ENCODE results near the gene ZDHHC12.

The ZDHHC12 gene

GRCh38 chr9:128729766-128730517 lies 6.0 kb upstream of the ZDHHC12 start:
- no peak for DNase-seq

- no peak for DNase-seq
Observed at GRCh38 chr9:128729302-128729701, 5.4 kb upstream of the ZDHHC12 start.

GRCh38 chr9:128728298-128728697 lies 4.4 kb upstream of the ZDHHC12 start:
- no peak for DNase-seq

GRCh38 chr9:128727640-128728248 lies 3.8 kb upstream of the ZDHHC12 start:
- DNase-seq = no peak

DNA sequence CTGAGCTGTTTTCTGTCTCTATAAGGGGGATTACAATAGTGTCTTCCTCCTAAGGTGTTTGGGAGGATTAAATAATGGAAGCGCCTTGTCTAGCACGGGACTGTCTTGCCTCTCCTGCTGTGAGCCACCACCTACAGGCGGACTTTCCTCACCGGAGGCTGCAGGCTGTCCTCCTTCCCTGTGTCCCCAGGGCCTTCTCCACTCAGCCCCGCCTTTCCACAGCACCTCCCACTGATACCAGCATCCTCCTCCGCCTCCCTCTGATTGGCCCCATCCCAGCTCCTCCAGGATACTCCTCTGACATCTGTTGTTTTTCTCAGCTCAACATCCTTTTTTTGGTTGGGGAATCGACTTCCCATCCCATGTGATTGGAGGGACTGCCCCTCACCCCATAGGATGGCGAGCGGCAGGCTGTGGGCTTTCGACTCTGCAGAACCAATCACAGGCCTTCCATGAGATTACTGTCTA lies 851 bp upstream of the ZDHHC12 start:
- peak; percentile 88 for DNase-seq

DNA sequence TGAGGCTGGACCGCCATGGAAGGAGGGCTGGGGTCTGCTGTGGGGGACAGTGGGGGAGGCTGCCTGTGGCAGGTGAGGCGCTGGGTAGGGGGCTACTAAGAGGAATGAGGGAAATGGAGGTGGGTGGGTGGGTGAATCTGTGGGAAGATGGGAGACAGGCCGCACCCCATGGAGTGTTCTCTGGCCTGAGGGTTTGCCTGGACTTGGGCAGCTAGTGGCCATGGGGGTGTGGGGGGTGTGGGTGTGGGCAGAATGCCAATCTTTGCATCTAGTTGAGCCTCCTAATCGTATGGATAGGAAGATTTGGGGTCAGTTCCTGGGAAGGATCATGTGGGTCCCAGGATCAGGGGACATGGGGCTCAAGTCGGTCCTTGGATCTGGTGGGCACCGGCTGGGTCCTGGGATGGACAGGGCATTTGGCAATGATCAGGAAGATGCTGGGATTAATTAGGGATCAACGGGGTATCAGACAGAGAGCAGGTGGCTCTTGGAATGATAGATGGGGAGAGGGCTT lies 518 bp downstream of the ZDHHC12 start:
- no peak for DNase-seq

- DNase-seq = no peak
Observed at GRCh38 chr9:128722380-128723351, 1.3 kb downstream of the ZDHHC12 start.

- DNase-seq = no peak
Observed at GRCh38 chr9:128721487-128722010, 2.4 kb downstream of the ZDHHC12 start.

GRCh38 chr9:128720841-128721486 lies 3.0 kb downstream of the ZDHHC12 start:
- no peak for DNase-seq

DNA sequence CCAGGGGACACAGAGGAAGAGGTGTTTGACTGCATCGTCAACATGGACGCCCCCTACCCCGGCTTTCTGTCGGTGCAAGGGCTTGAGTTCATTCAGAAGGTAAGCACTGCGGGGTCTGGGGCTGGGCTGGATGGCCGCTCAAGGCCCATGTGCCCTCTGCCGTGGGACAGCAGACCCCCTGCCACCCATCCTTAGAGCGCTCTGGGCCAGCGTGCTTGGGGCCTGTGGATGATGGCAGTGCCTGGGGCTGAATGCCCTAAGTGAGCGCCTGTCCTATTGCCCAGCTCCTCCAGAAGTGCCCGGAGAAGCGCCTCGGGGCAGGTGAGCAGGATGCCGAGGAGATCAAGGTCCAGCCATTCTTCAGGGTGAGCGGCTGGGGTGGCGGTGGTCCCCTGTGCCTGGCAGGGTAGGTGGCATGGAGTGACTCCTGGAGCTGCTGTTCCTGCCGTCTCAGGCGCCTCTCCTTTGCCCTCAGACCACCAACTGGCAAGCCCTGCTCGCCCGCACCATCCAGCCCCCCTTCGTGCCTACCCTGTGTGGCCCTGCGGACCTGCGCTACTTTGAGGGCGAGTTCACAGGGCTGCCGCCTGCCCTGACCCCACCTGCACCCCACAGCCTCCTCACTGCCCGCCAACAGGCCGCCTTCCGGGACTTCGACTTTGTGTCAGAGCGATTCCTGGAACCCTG lies 3.9 kb downstream of the ZDHHC12 start:
- DNase-seq = no peak

- DNase-seq = no peak
Observed at GRCh38 chr9:128718475-128718874, 5.5 kb downstream of the ZDHHC12 start.

GRCh38 chr9:128718047-128718446 lies 5.9 kb downstream of the ZDHHC12 start:
- DNase-seq = no peak

DNA sequence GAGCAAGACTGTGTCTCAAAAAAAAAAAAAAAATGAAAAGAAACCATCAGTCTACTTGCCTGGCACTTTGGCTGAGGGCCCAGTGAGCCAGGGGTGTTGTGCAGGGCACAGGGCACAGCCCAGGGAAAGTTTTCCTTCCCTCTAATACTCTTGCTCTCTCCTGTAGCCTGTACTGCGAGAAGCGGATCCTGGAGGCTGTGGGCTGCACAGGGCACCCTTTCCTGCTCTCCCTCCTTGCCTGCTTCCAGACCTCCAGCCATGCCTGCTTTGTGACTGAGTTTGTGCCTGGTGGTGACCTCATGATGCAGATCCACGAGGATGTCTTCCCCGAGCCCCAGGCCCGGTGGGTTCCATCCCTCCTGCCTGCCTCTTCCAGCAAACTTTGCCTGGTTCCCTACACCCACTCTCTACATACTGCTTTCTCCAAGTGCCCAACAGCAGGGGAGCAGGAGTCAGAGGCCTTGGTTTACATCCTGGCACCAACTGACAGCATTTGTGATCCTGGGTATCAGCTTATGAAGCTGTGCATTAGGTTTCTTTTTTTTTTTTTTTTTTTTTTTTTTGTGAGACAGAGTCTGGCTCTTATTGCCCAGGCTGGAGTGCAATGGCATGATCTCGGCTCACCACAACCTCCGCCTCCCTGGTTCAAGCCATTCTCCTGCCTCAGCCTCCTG lies 7.2 kb downstream of the ZDHHC12 start:
- DNase-seq = no peak

GRCh38 chr9:128715436-128715750 lies 8.5 kb downstream of the ZDHHC12 start:
- no peak for DNase-seq

DNA sequence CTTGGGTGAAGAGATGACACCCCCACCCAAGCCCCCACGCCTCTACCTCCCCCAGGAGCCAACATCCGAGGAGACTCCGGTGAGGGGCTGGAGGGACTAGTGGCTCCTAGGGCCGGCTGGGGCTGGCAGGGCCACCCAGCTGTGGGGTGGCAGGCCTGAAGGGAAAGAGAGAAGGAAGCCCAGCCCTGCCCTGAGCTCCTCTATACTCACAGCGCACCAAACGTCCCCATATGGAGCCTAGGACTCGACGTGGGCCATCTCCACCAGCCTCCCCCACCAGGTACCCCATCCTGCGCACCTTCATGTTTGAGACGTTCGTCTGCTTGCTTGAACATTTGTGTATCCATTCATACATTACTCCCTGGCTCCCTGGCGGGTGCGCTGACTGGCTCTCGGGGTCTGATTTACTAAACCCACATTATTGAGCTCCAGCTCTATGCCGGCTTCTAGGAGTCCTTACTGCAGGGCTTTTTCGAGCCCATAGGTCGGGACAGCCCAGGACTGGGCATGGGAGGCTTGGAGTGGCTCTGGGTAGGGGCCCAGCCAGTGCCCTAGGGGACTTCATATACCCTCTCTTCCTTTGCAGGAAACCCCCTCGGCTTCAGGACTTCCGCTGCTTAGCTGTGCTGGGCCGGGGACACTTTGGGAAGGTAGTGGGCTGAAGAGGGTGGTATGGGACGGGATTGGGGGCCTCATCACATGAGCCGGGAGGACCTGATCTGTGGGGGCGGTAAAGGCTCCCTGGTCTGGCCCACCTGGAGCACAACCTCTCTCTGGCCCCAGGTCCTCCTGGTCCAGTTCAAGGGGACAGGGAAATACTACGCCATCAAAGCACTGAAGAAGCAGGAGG lies 9.1 kb downstream of the ZDHHC12 start:
- DNase-seq = no peak

- DNase-seq = no peak
Observed at GRCh38 chr9:128713941-128714573, 9.9 kb downstream of the ZDHHC12 start.

DNA sequence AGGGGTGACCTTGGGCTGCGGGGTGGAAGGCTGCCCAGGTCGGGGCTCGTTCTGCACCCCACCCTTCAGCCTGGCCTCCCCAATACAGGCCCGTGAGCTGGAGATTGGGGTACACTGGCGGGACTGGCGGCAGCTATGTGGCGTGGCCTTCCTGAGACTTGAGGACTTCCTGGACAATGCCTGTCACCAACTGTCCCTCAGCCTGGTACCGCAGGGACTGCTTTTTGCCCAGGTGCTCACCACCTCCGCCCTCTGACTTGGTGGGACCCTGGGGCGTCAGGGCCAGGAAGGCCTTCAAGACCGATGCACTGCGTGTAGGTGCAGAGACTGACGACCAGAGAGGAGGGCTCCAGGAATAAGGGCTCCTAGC lies 10.5 kb downstream of the ZDHHC12 start:
- DNase-seq = no peak

DNA sequence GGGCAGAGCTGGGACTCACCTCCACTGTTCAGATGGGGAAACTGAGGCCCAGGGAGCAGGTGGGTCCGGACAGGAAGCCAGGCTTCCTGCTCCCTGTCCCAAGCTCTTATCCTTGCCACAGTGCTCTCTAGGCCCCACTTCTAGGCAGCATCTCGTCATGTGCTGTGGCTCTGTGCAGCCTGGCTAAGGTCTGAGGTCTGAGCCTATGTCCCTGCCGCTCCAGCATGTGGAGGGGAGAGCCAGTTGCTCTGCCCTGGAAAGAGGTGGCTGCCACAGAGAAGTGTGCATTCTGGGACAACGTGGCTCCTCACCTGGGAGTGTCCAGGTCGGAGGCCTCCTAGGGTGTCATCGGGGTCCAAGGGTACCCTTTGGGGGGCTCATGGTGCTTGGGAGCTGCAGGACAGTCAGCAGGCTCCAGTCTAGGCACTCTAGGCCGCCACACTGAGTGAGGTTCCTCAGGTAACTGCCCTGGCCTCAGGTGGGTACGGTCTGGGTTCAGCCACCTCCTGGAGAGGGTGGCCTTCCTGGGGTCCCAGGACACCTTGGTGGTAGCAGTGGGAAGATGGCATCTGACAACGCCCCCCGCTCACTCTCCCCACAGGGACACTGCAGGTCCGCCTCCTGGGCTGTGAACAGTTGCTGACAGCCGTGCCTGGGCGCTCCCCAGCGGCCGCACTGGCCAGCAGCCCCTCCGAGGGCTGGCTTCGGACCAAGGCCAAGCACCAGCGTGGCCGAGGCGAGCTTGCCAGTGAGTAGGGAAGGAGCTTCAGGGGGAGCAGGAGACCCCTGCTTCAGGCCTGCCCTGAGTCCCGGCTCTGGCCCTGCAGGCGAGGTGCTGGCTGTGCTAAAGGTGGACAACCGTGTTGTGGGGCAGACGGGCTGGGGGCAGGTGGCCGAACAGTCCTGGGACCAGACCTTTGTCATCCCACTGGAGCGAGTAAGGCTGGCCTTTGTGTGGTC lies 11.2 kb downstream of the ZDHHC12 start:
- no peak for DNase-seq

GRCh38 chr9:128707446-128707845 lies 16.5 kb downstream of the ZDHHC12 start:
- DNase-seq = no peak
